ENCODE results near the gene GPR37L1.
"Not testable (repeated sequence)": the region's sequence is repeated elsewhere in the genome, so short reads cannot be mapped to it uniquely, and the experiment has no call there.

Gene GPR37L1

DNA sequence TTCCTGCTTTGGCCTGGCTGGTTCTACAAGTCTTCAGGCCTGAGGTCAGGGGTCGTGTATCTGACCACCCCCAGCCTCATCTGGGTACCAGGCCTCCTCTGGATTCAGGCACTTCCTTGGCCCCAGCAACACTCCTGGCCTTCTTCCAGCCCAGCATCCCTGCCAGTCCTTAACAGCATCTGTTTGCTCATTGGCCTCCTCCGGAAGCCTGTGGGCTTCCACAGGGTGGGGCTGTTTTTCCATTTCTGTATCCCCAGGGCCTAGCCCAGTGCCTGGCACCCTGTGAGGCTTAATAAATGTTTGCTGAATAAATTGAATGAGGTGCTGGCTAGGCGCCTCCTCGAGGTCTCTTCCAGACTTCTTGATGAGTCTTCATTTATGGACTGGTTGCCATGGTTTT lies 21.5 kb upstream of the GPR37L1 start:
- Histone ChIP-seq H3K4me1 (ENCODE audit: insufficient read depth, low read length) (peaks cover 22% of the 10 kb centered on the region), H3K9ac (ENCODE audit: low read depth, low read length) (no peak overlapping the region), H3K9me3 (ENCODE audit: control insufficient read depth, insufficient read depth, low read length) (no peaks in the 10 kb centered on the region), H3K36me3 (ENCODE audit: insufficient read depth, low read length) (no peaks in the 10 kb centered on the region)

DNA sequence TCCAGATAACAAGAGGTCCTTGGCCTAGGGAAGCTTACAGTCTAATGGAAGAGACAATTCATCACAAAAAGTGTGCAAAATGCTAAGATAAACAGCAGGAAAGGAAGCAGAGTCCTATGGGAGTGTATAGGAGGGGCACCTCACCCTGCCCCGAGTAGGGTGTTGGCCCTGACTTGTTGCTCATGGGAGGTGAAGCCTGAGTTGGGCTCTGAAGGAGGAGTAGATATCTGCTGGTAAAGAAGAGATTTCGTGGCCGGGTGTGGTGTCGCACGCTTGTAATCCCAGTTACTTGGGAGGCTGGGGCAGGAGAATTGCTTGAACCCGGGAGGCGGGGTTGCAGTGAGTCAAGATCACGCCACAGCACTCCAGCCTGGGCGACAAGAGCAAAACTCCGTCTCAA lies 18.6 kb upstream of the GPR37L1 start:
- no peaks in the 10 kb centered on the region for H3K36me3 ChIP-seq (ENCODE audit: insufficient read depth, low read length)
- no peaks in the 10 kb centered on the region for H3K9me3 ChIP-seq (ENCODE audit: control insufficient read depth, insufficient read depth, low read length)
- H3K4me1 ChIP-seq (ENCODE audit: insufficient read depth, low read length): peaks cover 39% of the 10 kb centered on the region
- no peak overlapping the region for H3K9ac ChIP-seq (ENCODE audit: low read depth, low read length)

DNA sequence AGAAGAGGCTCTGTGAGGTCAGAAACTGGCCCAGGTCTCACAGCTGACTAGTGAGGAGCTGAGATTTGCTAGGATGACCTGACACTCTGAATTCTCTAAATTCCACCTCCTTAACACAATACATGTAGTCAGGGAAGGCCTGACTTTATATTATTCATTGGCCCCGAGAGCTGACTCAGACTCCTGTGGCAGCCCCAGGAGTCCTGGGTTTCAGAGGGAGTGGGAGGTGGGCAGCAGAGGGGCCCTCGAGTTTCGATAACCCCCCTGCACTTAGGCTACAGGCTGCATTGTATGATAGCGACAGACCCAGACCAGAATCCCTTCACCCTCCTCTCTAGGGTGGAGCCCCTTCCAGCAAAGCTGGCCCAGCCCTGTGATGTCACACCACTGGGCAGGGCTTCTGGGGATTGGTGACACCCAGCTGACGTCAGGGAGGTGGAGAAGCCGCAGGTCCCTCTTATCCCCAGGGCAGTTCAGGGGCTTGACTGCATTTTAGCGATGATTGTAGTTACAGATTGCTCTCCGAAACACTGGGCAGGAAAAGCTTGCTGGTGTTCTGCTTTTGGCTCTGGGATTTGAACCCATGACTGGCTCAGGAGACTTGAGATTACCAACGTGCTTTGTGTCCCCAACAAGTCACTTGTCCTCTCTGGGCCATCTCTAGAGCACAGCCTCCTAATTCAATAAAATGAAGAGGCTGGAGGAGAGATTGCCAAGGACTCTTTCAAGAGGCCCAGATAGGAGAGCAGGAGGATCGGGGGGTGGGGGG lies 17.0 kb upstream of the GPR37L1 start:
- Histone ChIP-seq H3K36me3 (ENCODE audit: insufficient read depth, low read length) (no peaks in the 10 kb centered on the region), H3K4me1 (ENCODE audit: insufficient read depth, low read length) (peaks cover 39% of the 10 kb centered on the region), H3K9ac (ENCODE audit: low read depth, low read length) (peak overlapping the region; percentile 23), H3K9me3 (ENCODE audit: control insufficient read depth, insufficient read depth, low read length) (no peaks in the 10 kb centered on the region)

DNA sequence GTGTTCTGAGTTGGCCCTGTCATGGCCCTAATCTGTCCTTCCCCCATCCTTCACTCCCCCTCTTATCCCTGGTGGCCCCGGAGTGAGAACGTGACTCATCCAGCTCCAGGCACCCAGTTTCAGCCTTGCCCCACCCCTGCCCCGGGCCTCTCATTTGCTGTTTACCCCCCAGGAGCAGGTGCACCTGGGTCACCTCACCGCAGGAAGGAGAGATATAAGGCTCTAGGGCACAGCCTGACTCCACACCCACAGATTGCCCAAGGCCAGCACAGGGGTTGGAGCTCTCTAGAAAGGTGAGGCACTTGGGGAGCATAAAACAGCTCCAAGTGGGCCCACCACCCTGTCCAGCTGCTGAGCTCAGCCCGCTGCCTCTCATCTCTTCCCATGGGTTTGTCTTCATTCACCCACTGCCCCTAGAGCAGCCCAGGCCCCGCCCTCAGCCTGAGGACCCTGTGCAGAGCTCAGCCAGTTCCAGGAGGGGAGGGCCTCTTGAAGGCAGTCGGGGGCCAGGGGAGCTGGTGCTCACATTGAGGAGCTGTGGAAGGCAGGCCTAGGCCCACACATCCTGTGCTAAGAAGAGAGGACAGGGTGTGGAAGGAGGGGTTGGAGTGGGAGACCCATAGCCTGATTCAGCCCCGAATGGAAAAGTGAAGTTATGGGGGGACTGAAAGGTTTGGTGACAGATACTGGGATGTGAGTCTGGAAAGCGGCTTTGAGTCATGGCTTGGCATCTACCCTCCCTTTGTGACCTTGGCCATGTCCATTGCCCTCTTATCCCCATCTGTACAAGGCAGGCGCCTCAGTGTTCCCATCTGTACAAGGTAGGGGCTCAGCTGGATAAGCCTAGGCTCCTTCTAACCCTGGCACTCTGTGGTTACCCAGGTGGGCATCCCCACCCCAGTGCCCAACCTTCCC lies 16.1 kb upstream of the GPR37L1 start:
- H3K36me3 ChIP-seq (ENCODE audit: insufficient read depth, low read length): no peaks in the 10 kb centered on the region
- no peaks in the 10 kb centered on the region for H3K9me3 ChIP-seq (ENCODE audit: control insufficient read depth, insufficient read depth, low read length)
- peak overlapping the region; percentile 23; the same call in 1 of the 2 replicates for H3K9ac ChIP-seq (ENCODE audit: low read depth, low read length)
- H3K4me1 ChIP-seq (ENCODE audit: insufficient read depth, low read length): peaks cover 35% of the 10 kb centered on the region

DNA sequence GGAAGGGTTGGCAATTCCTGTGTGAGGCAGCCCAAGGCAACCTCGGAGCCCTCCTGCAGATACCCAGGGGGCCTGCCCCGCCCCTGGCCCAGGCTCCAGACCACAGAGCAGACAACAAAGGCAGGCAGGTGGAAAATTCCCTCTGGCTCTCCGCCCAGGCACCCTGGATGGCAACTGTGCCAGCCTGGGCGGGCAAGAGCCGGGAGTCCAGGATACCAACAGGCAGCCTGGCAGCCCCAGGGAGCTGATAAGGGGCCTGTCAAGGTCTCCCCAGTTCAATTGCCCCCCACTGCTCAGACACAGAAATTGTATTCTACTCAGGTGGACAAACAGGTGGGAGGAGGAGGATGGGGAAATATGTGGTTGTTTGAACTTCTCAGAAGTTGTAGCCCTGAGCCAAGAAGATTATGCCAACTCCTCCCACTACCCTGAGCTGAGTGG lies 15.4 kb upstream of the GPR37L1 start:
- no peak overlapping the region for H3K9ac ChIP-seq (ENCODE audit: low read depth, low read length)
- peaks cover 33% of the 10 kb centered on the region for H3K4me1 ChIP-seq (ENCODE audit: insufficient read depth, low read length)
- no peaks in the 10 kb centered on the region for H3K9me3 ChIP-seq (ENCODE audit: control insufficient read depth, insufficient read depth, low read length)
- H3K36me3 ChIP-seq (ENCODE audit: insufficient read depth, low read length): no peaks in the 10 kb centered on the region

DNA sequence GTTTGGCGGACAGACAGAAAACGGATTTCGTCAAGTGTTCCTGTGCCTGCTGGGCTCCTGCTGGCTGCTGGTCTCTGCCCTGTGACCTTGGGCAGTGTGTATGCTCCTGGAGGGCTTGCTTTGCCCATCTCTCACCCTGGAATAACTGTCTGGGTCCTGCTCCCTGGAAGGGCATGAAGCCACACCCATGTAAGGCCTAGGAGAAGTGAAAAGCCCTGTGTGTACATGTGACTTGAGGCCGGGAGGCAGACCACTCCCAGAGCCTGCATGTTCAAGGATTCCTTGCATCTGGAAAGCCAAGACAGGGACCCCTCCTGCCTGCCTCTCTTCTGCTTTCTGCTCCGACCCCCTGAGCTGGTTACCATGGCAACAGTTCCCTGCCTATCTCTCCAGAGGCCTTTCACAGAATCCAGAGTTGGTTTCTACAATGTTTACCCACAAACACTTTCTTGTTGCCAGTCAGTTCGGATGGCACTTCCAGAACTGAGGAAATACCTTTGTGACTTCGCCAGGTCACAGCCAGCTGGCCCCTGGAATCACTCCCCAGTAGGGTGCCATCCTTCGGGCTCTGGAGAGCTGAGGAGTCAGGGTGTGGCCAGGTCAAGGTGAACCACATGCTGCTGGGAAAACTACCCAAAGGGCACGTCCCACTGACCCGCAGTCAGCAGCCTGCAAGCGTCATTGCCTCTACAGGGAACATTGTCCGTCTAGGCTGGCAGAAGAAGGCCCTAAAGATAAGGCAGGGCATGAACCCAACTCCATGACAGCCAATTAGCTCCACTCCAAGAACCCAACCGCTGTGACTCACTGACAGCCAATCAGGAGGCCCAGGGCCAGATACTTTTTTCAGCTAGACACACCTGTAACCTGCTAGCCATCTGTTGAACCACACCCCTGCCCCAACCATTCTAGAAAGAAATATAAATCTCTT lies 14.7 kb upstream of the GPR37L1 start:
- no peaks in the 10 kb centered on the region for H3K9me3 ChIP-seq (ENCODE audit: control insufficient read depth, insufficient read depth, low read length)
- H3K4me1 ChIP-seq (ENCODE audit: insufficient read depth, low read length): peaks cover 33% of the 10 kb centered on the region
- no peaks in the 10 kb centered on the region for H3K36me3 ChIP-seq (ENCODE audit: insufficient read depth, low read length)
- H3K9ac ChIP-seq (ENCODE audit: low read depth, low read length): no peak overlapping the region

DNA sequence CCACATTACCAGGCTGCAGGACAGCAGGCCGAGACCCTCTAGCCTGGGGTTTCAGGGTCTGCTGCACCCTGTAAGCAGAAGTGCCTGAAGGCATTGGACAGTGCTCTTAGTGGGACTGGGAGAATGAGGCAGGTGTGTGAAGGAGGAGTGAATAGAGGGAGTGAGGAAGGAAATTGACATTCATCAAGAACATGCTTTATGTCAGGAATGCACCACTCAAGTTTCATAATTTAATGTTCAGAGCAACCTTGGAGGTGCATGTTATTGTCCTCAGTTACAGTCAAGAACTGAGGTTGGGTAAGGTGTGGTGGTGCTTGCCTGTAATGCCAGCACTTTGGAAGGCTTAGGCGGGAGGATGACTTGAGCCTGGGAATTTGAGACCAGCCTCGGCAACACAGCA lies 11.7 kb upstream of the GPR37L1 start:
- no peak overlapping the region for H3K9ac ChIP-seq (ENCODE audit: low read depth, low read length)
- H3K9me3 ChIP-seq (ENCODE audit: control insufficient read depth, insufficient read depth, low read length): no peaks in the 10 kb centered on the region
- no peaks in the 10 kb centered on the region for H3K36me3 ChIP-seq (ENCODE audit: insufficient read depth, low read length)
- H3K4me1 ChIP-seq (ENCODE audit: insufficient read depth, low read length): peaks cover 26% of the 10 kb centered on the region

DNA sequence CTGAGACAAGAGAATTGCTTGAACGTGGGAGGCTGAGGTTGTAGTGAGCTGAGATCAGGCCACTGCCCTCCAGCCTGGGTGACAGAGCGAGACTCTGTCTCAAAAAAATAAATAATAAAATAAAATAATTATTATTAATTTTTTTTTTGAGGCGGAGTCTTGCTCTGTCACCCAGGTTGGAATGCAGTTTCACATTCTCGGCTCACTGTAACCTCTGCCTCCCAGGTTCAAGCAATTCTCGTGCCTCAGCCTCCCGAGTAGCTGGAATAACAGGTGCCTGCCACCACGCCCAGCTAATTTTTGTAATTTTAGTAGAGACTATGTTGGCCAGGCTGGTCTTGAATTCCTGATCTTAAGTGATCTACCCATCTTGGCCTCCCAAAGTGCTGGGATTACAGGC lies 11.1 kb upstream of the GPR37L1 start:
- H3K9me3 ChIP-seq (ENCODE audit: control insufficient read depth, insufficient read depth, low read length); H3K36me3 ChIP-seq (ENCODE audit: insufficient read depth, low read length); H3K9ac ChIP-seq (ENCODE audit: low read depth, low read length): not testable (repeated sequence)
- peaks cover 21% of the 10 kb centered on the region for H3K4me1 ChIP-seq (ENCODE audit: insufficient read depth, low read length)

DNA sequence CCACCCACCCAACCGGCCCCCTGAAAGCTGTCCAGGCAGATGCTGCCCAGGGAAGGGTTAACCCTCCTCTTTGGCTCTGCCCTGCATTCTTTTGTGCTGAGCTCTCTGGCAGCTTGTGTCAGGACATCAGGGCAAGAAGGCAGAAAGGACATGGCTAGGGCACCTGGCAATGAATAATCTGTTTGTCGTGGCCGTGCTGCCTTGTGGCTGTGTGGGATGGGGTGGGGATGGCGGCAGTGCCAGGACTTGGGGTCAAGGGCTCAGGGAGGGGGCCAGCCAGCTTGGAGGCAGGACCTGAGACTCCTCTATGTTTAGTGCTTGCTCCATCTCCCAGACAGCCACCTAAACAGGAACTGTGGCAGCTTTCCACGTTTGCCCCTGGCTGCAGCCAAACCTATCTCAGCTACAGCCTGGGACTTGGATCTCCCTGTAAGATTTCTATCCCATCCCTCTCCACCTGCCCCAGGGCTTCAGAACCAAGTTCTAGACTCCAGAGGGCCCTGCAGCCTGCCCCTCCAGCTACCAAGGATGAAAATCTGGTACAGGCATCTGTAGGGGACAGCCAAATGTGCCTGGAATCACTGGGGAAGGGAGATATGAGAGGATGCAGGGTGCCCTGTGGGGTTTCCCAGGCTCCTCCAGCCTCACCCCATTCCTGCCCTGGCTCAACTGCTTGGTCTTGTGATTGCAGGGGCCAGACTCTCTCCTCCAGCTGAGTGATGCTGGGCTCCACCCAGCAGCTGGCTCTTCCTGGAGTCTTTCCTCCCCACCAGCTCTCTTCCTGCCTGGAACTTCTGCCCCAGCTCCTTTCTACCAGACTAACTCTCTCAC lies 9.6 kb upstream of the GPR37L1 start:
- no peaks in the 10 kb centered on the region for H3K36me3 ChIP-seq (ENCODE audit: insufficient read depth, low read length)
- peaks cover 10% of the 10 kb centered on the region for H3K4me1 ChIP-seq (ENCODE audit: insufficient read depth, low read length)
- no peaks in the 10 kb centered on the region for H3K9me3 ChIP-seq (ENCODE audit: control insufficient read depth, insufficient read depth, low read length)
- no peak overlapping the region for H3K9ac ChIP-seq (ENCODE audit: low read depth, low read length)

DNA sequence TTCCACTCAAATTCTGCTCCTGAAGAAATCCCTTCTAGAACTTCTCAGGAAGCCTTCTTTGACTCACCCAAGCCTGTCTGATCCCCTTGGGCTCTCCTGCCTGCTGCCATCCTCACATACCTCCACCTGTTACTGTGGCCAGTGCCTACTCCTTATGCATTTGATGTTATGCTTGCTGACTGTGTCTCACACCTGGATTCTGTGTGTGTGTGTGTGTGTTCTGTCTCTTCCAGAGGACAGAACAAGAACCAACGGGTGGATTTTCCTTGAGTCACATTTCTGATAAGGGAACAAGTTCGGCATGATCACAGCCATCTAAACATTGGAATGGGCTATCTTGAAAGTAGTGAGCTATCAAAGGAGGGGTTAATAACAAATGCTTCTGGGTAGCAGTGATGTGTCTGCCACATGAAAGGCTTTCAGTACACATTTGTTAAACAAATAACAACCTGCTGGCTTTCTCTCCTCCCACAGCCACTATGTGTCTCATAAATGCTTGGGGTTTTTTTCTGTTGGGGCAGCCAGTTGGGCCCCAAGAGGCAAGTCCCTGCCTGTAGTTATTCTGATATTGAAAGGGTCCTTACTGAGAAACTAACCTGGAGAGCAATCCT lies 8.9 kb upstream of the GPR37L1 start:
- Histone ChIP-seq H3K4me1 (ENCODE audit: insufficient read depth, low read length) (peaks cover 7% of the 10 kb centered on the region), H3K9ac (ENCODE audit: low read depth, low read length) (no peak overlapping the region), H3K9me3 (ENCODE audit: control insufficient read depth, insufficient read depth, low read length) (no peaks in the 10 kb centered on the region), H3K36me3 (ENCODE audit: insufficient read depth, low read length) (no peaks in the 10 kb centered on the region)

DNA sequence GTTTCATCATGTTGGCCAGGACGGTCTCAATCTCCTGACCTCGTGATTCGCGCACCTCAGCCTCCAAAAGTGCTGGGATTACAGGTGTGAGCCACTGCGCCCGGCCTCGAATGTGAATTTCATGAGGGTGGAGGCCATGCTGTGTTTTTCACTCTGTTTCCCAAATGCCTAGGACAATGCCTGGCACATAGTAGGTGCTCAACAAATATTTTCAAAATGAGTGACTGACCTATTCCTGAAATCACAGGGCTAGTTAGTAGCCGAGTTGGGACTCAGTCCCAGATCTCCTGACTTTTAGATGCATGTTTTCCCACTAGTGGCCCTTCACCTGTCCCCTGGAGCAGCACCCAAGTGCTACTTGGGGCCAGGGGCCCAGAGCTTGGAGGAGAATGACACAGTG lies 6.4 kb upstream of the GPR37L1 start:
- H3K9ac ChIP-seq (ENCODE audit: low read depth, low read length): no peak overlapping the region
- H3K36me3 ChIP-seq (ENCODE audit: insufficient read depth, low read length): no peaks in the 10 kb centered on the region
- H3K9me3 ChIP-seq (ENCODE audit: control insufficient read depth, insufficient read depth, low read length): no peaks in the 10 kb centered on the region
- peaks cover 7% of the 10 kb centered on the region for H3K4me1 ChIP-seq (ENCODE audit: insufficient read depth, low read length)

DNA sequence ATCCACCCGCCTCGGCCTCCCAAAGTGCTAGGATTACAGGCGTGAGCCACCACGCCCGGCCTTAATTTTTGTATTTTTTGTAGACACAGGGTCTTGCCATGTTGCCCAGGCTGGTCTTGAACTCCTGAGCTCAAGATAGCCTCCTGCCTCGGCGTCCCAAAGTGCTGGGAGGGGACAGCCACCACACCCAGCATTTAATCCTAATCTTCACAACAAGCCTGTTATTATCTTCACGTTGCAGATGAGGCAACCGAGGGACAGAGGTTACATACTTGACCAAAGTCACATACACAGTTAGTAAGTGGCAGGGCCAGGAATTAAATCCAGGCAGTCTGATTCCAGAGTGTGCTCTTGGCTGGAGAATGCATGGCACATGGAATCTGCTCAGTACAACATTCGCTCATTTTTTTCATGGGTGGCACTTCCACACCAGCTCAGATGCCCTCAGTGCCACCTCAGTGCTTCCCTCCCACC lies 4.8 kb upstream of the GPR37L1 start:
- Histone ChIP-seq H3K4me1 (ENCODE audit: insufficient read depth, low read length) (peaks cover 7% of the 10 kb centered on the region), H3K36me3 (ENCODE audit: insufficient read depth, low read length) (no peaks in the 10 kb centered on the region), H3K9me3 (ENCODE audit: control insufficient read depth, insufficient read depth, low read length) (no peaks in the 10 kb centered on the region), H3K9ac (ENCODE audit: low read depth, low read length) (no peak overlapping the region)

DNA sequence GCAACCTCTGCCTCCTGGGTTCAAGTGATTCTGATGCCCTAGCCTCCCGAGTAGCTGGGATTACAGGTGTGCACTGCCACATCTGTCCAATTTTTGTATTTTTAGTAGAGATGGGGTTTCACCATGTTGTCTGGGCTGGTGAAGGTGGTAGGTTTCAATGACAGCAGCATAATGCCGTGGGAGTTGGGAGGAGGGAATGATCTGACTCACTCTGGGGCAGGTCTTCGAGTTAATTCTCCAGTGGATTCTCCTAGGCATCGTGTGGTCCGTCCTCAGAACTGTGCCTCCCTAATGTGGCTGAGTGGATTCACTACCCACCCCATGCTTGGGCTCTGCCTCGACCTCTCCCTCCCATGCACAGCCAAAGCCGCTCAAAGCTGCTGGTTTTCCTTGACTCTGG lies 1.7 kb upstream of the GPR37L1 start:
- no peaks in the 10 kb centered on the region for H3K36me3 ChIP-seq (ENCODE audit: insufficient read depth, low read length)
- no peaks in the 10 kb centered on the region for H3K4me1 ChIP-seq (ENCODE audit: insufficient read depth, low read length)
- no peak overlapping the region for H3K9ac ChIP-seq (ENCODE audit: low read depth, low read length)
- H3K9me3 ChIP-seq (ENCODE audit: control insufficient read depth, insufficient read depth, low read length): no peaks in the 10 kb centered on the region

Data from ES-I3 (cell line).